ENCODE results near the gene POTEM. TPM values are rescaled to one million over a fixed set of nuclear protein-coding genes. Genes with fewer than 3 reads are reported as not detected.

Gene POTEM
- not detected in 2 replicates for total RNA-seq

GRCh38 chr14:18967134-18967533, at the start of gene POTEM:
Gene POTEM, plus strand, starts transcription at chr14:18967434. Its CDS starts 52 bp downstream, at chr14:18967486.

